Measurements from ENCODE around the gene DMD.

DNA sequence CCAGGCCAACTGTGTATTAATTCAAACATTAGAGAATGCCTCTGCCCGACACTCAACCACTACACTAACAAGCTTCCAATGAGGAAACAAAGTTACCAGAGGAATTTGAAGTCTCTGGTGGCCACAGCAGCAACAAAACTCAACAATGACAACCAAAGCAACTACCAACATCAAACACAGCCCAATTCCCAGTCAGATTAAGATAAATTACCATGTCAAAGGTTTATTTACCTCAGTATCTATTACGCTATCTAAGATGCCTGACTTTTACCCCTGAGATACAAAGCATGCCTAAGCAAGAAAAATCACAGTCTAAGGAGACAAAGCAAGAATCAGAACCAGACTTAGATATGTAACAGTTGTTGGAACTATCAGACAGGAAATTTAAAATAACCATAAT lies 1909.4 kb downstream of the DMD start:
- TF ChIP-seq, protein P1, sequence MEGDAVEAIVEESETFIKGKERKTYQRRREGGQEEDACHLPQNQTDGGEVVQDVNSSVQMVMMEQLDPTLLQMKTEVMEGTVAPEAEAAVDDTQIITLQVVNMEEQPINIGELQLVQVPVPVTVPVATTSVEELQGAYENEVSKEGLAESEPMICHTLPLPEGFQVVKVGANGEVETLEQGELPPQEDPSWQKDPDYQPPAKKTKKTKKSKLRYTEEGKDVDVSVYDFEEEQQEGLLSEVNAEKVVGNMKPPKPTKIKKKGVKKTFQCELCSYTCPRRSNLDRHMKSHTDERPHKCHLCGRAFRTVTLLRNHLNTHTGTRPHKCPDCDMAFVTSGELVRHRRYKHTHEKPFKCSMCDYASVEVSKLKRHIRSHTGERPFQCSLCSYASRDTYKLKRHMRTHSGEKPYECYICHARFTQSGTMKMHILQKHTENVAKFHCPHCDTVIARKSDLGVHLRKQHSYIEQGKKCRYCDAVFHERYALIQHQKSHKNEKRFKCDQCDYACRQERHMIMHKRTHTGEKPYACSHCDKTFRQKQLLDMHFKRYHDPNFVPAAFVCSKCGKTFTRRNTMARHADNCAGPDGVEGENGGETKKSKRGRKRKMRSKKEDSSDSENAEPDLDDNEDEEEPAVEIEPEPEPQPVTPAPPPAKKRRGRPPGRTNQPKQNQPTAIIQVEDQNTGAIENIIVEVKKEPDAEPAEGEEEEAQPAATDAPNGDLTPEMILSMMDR (IDR thresholded peaks at IDR 0.05; ENCODE audit: low read depth, low read length) = no peak
- TF ChIP-seq, protein P2, sequence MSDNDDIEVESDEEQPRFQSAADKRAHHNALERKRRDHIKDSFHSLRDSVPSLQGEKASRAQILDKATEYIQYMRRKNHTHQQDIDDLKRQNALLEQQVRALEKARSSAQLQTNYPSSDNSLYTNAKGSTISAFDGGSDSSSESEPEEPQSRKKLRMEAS (IDR thresholded peaks at IDR 0.05; ENCODE audit: low read depth, low read length) = no peak

All from NB4 (cell line).